Right lobe of liver (tissue), 4 donors: ENCODE results near the gene KRTAP10-11.

Experiments used
- CTCF ChIP-seq, 4 donors: fragments of 200-600 bp in 3 of 4; fragments of 450-650 bp in 1 of 4; IDR thresholded peaks; one replicate each; pipeline versions ENCODE4 v1.5.1 to v1.8.0; 2016 to 2022; ENCODE audit warnings: antibody characterized with exemption in 4 of 4, mild to moderate bottlenecking in 2 of 4
- POLR2A ChIP-seq: fragments of 450-650 bp; IDR thresholded peaks from one replicate; pipeline ENCODE4 v1.6.1; 2017; ENCODE audit warnings: antibody characterized with exemption, mild to moderate bottlenecking
- donor health status: DM: no; HTN: no; CAD: no.
- donor health status: DM: no; HTN: no; CAD: no.
- donor health status: DM: no; HTN: yes; CAD: no.

DNA sequence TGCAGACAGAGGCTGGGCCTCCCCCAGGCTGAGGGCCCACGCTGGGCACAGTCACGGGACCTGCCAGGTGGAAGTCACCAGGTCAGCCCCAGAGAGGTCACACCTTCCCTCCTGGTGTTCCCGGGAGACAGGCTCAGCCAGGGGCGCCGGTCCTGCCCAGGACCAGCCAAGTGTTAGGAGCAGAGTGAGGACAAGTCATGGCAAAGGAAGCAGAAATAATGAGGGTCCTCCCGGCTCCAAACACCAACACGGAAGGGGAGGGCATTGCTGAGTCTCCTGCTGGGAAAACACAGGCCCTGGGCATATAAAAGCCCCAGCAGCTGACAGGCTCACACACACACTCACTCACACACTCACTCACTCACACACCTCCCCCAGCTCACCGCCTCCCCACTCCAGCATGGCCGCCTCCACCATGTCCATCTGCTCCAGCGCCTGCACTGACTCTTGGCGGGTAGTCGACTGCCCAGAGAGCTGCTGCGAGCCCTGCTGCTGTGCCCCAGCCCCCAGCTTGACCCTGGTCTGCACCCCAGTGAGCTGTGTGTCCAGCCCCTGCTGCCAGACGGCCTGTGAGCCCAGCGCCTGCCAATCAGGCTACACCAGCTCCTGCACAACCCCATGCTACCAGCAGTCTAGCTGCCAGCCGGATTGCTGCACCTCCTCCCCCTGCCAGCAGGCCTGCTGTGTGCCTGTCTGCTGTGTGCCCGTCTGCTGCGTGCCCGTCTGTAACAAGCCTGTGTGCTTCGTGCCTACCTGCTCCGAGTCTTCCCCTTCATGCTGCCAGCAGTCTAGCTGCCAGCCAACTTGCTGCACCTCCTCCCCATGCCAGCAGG, 9.0 kb upstream of the KRTAP10-11 start, which contains the start of gene KRTAP10-10:
- no peak for TF ChIP-seq CTCF (IDR thresholded peaks at IDR 0.05)
- TF ChIP-seq POLR2A: no peak
